PFSK-1 (cell line): ENCODE results near the gene RBCK1.

Source experiments
- FOXP2 ChIP-seq: optimal IDR thresholded peaks from 2 replicates; pipeline ENCODE3; 2011; ENCODE audit warnings: borderline replicate concordance, control low read depth, inconsistent platforms; ENCODE audit not compliant: insufficient read depth; ENCODE audit errors: extremely low read length, extremely low read depth
- POLR2AphosphoS5 ChIP-seq: IDR thresholded peaks from 2 replicates; pipeline ENCODE4 v1.6.1; 2012; ENCODE audit warnings: low read depth, mild to moderate bottlenecking, control low read depth, low read length, moderate library complexity
- REST ChIP-seq, 2 experiments: IDR thresholded peaks; 2 replicates each; pipeline versions ENCODE4 v1.6.1 to v1.8.0; 2011 to 2012; ENCODE audit warnings: low read depth in 2 of 2, low read length in 2 of 2, control low read depth in 1 of 2, inconsistent platforms in 1 of 2, mild to moderate bottlenecking in 1 of 2, moderate library complexity in 1 of 2; ENCODE audit not compliant: insufficient read depth in 1 of 2
- SIN3A ChIP-seq: IDR thresholded peaks from 2 replicates; pipeline ENCODE4 v1.6.1; 2012; ENCODE audit warnings: mild to moderate bottlenecking, low read length, moderate library complexity, borderline replicate concordance; ENCODE audit not compliant: insufficient read depth
- TAF1 ChIP-seq: IDR thresholded peaks from 2 replicates; pipeline ENCODE4 v1.6.1; 2012; ENCODE audit warnings: low read length, control low read depth, borderline replicate concordance; ENCODE audit not compliant: insufficient read depth

DNA sequence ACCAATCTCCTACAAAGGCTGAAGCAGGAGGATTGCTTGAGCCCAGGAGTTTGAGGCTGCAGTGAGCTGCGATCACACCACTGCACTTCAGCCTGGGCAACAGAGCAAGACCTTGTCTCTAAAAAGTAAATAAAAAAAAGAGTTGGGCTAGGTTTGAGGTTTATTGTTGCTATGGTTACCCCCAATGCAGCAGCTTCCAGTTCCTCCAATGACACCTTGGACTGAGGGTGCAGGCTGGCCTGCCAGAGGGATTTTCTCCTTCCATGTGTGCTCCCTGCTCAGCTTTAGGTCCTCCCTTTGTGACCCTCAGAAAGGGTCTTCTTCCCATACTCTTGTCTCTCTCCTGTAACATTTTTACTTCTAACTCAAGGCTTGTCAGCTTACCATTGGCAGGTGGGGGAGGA lies 64.8 kb downstream of the RBCK1 start:
- no peak for TF ChIP-seq REST (IDR thresholded peaks at IDR 0.05; ENCODE audit: insufficient read depth in 1 of 2, low read depth in 2 of 2, low read length in 2 of 2)
- TF ChIP-seq POLR2AphosphoS5: peak; percentile 28; the same call in 1 of the 2 replicates
- TF ChIP-seq FOXP2: no peak
- no peak for TF ChIP-seq TAF1
- no peak for TF ChIP-seq SIN3A
